Activated naive CD8-positive, alpha-beta T cell treated with anti-CD3 and anti-CD28 coated beads, Interleukin-2, amount 50 U/mL, for 24 hours (primary cell): Measurements from ENCODE around the gene BSN.
"Not testable (repeated sequence)": the region's sequence is repeated elsewhere in the genome, so short reads cannot be mapped to it uniquely, and the experiment has no call there.

Experiments
- ATAC-seq: fragments of 150-1000 bp; cut with Tn5 transposase; one replicate; pipeline ENCODE4 v1.10.0; 2021
- DNase-seq: peaks from one replicate; pipeline ENCODE4 v3.0.0; 2021
- H3K27ac Mint-ChIP-seq: one replicate; pipeline ENCODE4 v1.8.0; 2021; ENCODE audit warnings: mild to moderate bottlenecking, mixed read lengths
- H3K27me3 Mint-ChIP-seq: one replicate; pipeline ENCODE4 v1.8.0; 2021; ENCODE audit warnings: mixed read lengths
- H3K36me3 Mint-ChIP-seq: one replicate; pipeline ENCODE4 v1.8.0; 2021; ENCODE audit warnings: low read depth, mixed read lengths
- H3K4me1 Mint-ChIP-seq: one replicate; pipeline ENCODE4 v1.8.0; 2021; ENCODE audit warnings: mixed read lengths
- H3K4me3 Mint-ChIP-seq: one replicate; pipeline ENCODE4 v1.8.0; 2021; ENCODE audit warnings: mild to moderate bottlenecking, moderate library complexity, mixed read lengths
- H3K9me3 Mint-ChIP-seq: one replicate; pipeline ENCODE4 v1.8.0; 2021; ENCODE audit warnings: mixed read lengths

The BSN gene

GRCh38 chr3:49563040-49563578 lies 8.8 kb downstream of the BSN start:
- no peak overlapping the region for H3K4me3 Mint-ChIP-seq
- ATAC-seq (no peak), DNase-seq (no peak)
- H3K36me3 Mint-ChIP-seq, result no peaks in the 10 kb centered on the region
- H3K4me1 Mint-ChIP-seq, result no peaks in the 10 kb centered on the region
- no peak overlapping the region for H3K27ac Mint-ChIP-seq
- H3K27me3 Mint-ChIP-seq, result peaks cover 9% of the 10 kb centered on the region
- H3K9me3 Mint-ChIP-seq, result no peaks in the 10 kb centered on the region

GRCh38 chr3:49563766-49564165 lies 9.5 kb downstream of the BSN start:
- Mint-ChIP-seq H3K27ac (no peak overlapping the region), H3K36me3 (no peaks in the 10 kb centered on the region), H3K4me1 (no peaks in the 10 kb centered on the region), H3K4me3 (no peak overlapping the region), H3K27me3 (peaks cover 5% of the 10 kb centered on the region), H3K9me3 (no peaks in the 10 kb centered on the region)
- ATAC-seq (no peak), DNase-seq (no peak)

- Mint-ChIP-seq H3K27ac (no peak overlapping the region), H3K9me3 (no peaks in the 10 kb centered on the region), H3K27me3 (no peaks in the 10 kb centered on the region), H3K4me3 (no peak overlapping the region), H3K36me3 (no peaks in the 10 kb centered on the region), H3K4me1 (no peaks in the 10 kb centered on the region)
- no peak for ATAC-seq
- no peak for DNase-seq
Observed at GRCh38 chr3:49566312-49566711, 12.0 kb downstream of the BSN start.

GRCh38 chr3:49567406-49567805 lies 13.1 kb downstream of the BSN start:
- H3K27ac Mint-ChIP-seq, result no peak overlapping the region
- no peak overlapping the region for H3K4me3 Mint-ChIP-seq
- ATAC-seq, result no peak

GRCh38 chr3:49568965-49569364 lies 14.7 kb downstream of the BSN start:
- DNase-seq, result no peak
- Mint-ChIP-seq H3K9me3 (no peaks in the 10 kb centered on the region), H3K4me1 (no peaks in the 10 kb centered on the region), H3K4me3 (no peak overlapping the region), H3K27ac (no peak overlapping the region), H3K27me3 (no peaks in the 10 kb centered on the region), H3K36me3 (no peaks in the 10 kb centered on the region)
- ATAC-seq, result no peak

More at GRCh38 chr3:49567406-49567805, 13.1 kb downstream of the BSN start:
- Mint-ChIP-seq H3K36me3 (no peaks in the 10 kb centered on the region), H3K4me1 (no peaks in the 10 kb centered on the region), H3K27me3 (no peaks in the 10 kb centered on the region), H3K9me3 (no peaks in the 10 kb centered on the region)
- DNase-seq, result no peak

GRCh38 chr3:49570028-49570654 lies 15.9 kb downstream of the BSN start:
- H3K36me3 Mint-ChIP-seq, result no peaks in the 10 kb centered on the region
- ATAC-seq (no peak), DNase-seq (no peak)
- no peaks in the 10 kb centered on the region for H3K27me3 Mint-ChIP-seq
- no peak overlapping the region for H3K27ac Mint-ChIP-seq
- H3K9me3 Mint-ChIP-seq, result no peaks in the 10 kb centered on the region
- H3K4me1 Mint-ChIP-seq, result no peaks in the 10 kb centered on the region
- no peak overlapping the region for H3K4me3 Mint-ChIP-seq

- H3K36me3 Mint-ChIP-seq, result no peaks in the 10 kb centered on the region
- no peaks in the 10 kb centered on the region for H3K27me3 Mint-ChIP-seq
Observed at GRCh38 chr3:49582177-49582576, 27.9 kb downstream of the BSN start.

GRCh38 chr3:49585261-49585755 lies 31.0 kb downstream of the BSN start:
- H3K27ac Mint-ChIP-seq, DNase-seq, H3K27me3 Mint-ChIP-seq, H3K4me1 Mint-ChIP-seq, ATAC-seq, H3K4me3 Mint-ChIP-seq, H3K36me3 Mint-ChIP-seq, H3K9me3 Mint-ChIP-seq: not testable (repeated sequence)

More at GRCh38 chr3:49582177-49582576, 27.9 kb downstream of the BSN start:
- ATAC-seq (no peak), DNase-seq (no peak)
- Mint-ChIP-seq H3K4me1 (no peaks in the 10 kb centered on the region), H3K27ac (no peak overlapping the region), H3K4me3 (no peak overlapping the region), H3K9me3 (no peaks in the 10 kb centered on the region)

GRCh38 chr3:49591615-49592014 lies 37.3 kb downstream of the BSN start:
- Mint-ChIP-seq H3K9me3 (no peaks in the 10 kb centered on the region), H3K27ac (no peak overlapping the region), H3K36me3 (no peaks in the 10 kb centered on the region), H3K4me1 (peaks cover 3% of the 10 kb centered on the region), H3K4me3 (no peak overlapping the region), H3K27me3 (peaks cover 2% of the 10 kb centered on the region)
- DNase-seq (no peak), ATAC-seq (no peak)

- DNase-seq, result no peak
- peaks cover 2% of the 10 kb centered on the region for H3K4me1 Mint-ChIP-seq
- H3K4me3 Mint-ChIP-seq, result no peak overlapping the region
Observed at GRCh38 chr3:49593041-49593440, 38.8 kb downstream of the BSN start.

GRCh38 chr3:49600781-49601180 lies 46.5 kb downstream of the BSN start:
- Mint-ChIP-seq H3K4me1 (peaks cover 19% of the 10 kb centered on the region), H3K36me3 (no peaks in the 10 kb centered on the region), H3K27me3 (no peaks in the 10 kb centered on the region), H3K4me3 (no peak overlapping the region), H3K27ac (no peak overlapping the region), H3K9me3 (no peaks in the 10 kb centered on the region)
- DNase-seq, result no peak
- ATAC-seq, result no peak

More at GRCh38 chr3:49593041-49593440, 38.8 kb downstream of the BSN start:
- Mint-ChIP-seq H3K9me3 (no peaks in the 10 kb centered on the region), H3K27me3 (peaks cover 2% of the 10 kb centered on the region), H3K27ac (no peak overlapping the region), H3K36me3 (no peaks in the 10 kb centered on the region)
- no peak for ATAC-seq

GRCh38 chr3:49601358-49602048 lies 47.2 kb downstream of the BSN start:
- H3K36me3 Mint-ChIP-seq, result no peaks in the 10 kb centered on the region
- no peaks in the 10 kb centered on the region for H3K9me3 Mint-ChIP-seq
- H3K4me3 Mint-ChIP-seq, result no peak overlapping the region
- no peak overlapping the region for H3K27ac Mint-ChIP-seq
- H3K4me1 Mint-ChIP-seq, result peaks cover 19% of the 10 kb centered on the region
- DNase-seq (no peak), ATAC-seq (no peak)
- no peaks in the 10 kb centered on the region for H3K27me3 Mint-ChIP-seq

- Mint-ChIP-seq H3K4me1 (peaks cover 19% of the 10 kb centered on the region), H3K27me3 (no peaks in the 10 kb centered on the region), H3K4me3 (no peak overlapping the region), H3K9me3 (no peaks in the 10 kb centered on the region), H3K36me3 (no peaks in the 10 kb centered on the region), H3K27ac (no peak overlapping the region)
- DNase-seq (no peak), ATAC-seq (no peak)
Observed at GRCh38 chr3:49602049-49602554, 47.8 kb downstream of the BSN start.

GRCh38 chr3:49602877-49603411 lies 48.7 kb downstream of the BSN start:
- H3K4me1 Mint-ChIP-seq, result peaks cover 19% of the 10 kb centered on the region
- no peak overlapping the region for H3K4me3 Mint-ChIP-seq
- peak; percentile 53 for DNase-seq
- H3K27me3 Mint-ChIP-seq, result no peaks in the 10 kb centered on the region
- no peaks in the 10 kb centered on the region for H3K9me3 Mint-ChIP-seq
- peak; percentile 92 for ATAC-seq
- no peaks in the 10 kb centered on the region for H3K36me3 Mint-ChIP-seq
- peak overlapping the region; percentile 65 for H3K27ac Mint-ChIP-seq

GRCh38 chr3:49606427-49606826 lies 52.1 kb downstream of the BSN start:
- Mint-ChIP-seq H3K4me1 (peaks cover 19% of the 10 kb centered on the region), H3K4me3 (no peak overlapping the region), H3K9me3 (no peaks in the 10 kb centered on the region), H3K36me3 (no peaks in the 10 kb centered on the region), H3K27ac (no peak overlapping the region), H3K27me3 (no peaks in the 10 kb centered on the region)
- no peak for DNase-seq
- ATAC-seq, result no peak
